ENCODE data around the gene HBG2. TPM values are rescaled to one million over a fixed set of nuclear protein-coding genes. Genes with fewer than 3 reads are reported as not detected.

Gene HBG2
- total and polyA plus RNA-seq, 2 donors from 2014 or later = not detected

DNA sequence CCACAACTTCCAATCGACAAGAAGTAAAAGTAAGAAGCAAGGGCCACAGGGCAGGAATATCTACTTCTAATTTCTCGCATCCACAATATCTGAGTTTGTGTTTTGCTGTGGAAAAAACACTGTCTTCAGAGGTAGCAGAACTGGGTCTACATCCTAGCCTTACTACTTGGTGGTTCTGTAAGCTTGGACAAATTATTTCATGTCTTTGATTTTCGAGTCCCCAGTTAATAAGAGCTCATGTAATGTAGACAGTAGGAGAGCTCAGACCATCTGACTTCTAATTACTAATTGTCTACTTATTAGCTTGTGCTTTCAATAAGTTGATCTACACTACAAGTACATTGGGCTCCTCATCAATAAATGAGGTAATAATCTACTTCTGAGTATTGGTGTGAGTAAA is 28.5 kb upstream of the HBG2 start:
- Histone ChIP-seq H3K4me3 (ENCODE audit: low read length in 3 of 3) (no peak overlapping the region), H3K9ac (ENCODE audit: low read length in 3 of 3) (no peak overlapping the region), H3K9me3 (ENCODE audit: control insufficient read depth in 2 of 3, insufficient read depth in 1 of 3, low read length in 3 of 3) (no peaks in the 10 kb centered on the region), H3K27me3 (ENCODE audit: control insufficient read depth, insufficient read depth, low read length) (no peaks in the 10 kb centered on the region), H3K4me1 (ENCODE audit: control insufficient read depth in 2 of 3, insufficient read depth in 2 of 3, low read depth in 1 of 3, low read length in 3 of 3) (no peaks in the 10 kb centered on the region), H3K36me3 (ENCODE audit: control insufficient read depth in 2 of 3, insufficient read depth in 3 of 3, low read length in 3 of 3) (no peaks in the 10 kb centered on the region), H3K27ac (ENCODE audit: low read depth in 2 of 2, low read length in 2 of 2) (no peak overlapping the region)
- DNase-seq (no peak), FAIRE-seq (no peak)
- TF ChIP-seq, protein P1, sequence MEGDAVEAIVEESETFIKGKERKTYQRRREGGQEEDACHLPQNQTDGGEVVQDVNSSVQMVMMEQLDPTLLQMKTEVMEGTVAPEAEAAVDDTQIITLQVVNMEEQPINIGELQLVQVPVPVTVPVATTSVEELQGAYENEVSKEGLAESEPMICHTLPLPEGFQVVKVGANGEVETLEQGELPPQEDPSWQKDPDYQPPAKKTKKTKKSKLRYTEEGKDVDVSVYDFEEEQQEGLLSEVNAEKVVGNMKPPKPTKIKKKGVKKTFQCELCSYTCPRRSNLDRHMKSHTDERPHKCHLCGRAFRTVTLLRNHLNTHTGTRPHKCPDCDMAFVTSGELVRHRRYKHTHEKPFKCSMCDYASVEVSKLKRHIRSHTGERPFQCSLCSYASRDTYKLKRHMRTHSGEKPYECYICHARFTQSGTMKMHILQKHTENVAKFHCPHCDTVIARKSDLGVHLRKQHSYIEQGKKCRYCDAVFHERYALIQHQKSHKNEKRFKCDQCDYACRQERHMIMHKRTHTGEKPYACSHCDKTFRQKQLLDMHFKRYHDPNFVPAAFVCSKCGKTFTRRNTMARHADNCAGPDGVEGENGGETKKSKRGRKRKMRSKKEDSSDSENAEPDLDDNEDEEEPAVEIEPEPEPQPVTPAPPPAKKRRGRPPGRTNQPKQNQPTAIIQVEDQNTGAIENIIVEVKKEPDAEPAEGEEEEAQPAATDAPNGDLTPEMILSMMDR (IDR thresholded peaks at IDR 0.05; ENCODE audit: borderline replicate concordance, extremely low read depth, insufficient read depth) = no peak
- intact Hi-C loops (cut with DNase I) = no loop called here

DNA sequence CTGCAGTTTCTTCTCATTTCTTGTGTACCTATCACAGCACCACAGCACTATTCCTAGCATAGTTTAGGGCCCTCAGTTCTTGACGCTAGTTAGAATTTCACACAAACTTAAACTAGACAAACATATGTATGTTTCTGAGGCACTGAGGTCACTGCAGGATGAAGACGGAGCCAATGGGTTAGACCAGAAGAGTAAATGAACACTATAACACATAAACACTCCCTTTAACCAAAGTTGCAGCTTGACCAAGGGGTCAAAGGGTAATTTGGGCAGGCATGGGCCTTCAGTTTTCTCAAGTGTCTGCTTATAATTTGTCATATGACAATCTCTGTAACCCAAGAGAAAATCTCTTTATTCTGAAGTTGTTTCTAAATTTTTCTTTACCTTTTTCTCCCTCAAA is 28.0 kb upstream of the HBG2 start:
- Histone ChIP-seq H3K27ac (ENCODE audit: low read depth in 2 of 2, low read length in 2 of 2) (no peak overlapping the region), H3K36me3 (ENCODE audit: control insufficient read depth in 2 of 3, insufficient read depth in 3 of 3, low read length in 3 of 3) (no peaks in the 10 kb centered on the region), H3K9me3 (ENCODE audit: control insufficient read depth in 2 of 3, insufficient read depth in 1 of 3, low read length in 3 of 3) (no peaks in the 10 kb centered on the region), H3K4me3 (ENCODE audit: low read length in 3 of 3) (no peak overlapping the region), H3K4me1 (ENCODE audit: control insufficient read depth in 2 of 3, insufficient read depth in 2 of 3, low read depth in 1 of 3, low read length in 3 of 3) (no peaks in the 10 kb centered on the region), H3K9ac (ENCODE audit: low read length in 3 of 3) (no peak overlapping the region), H3K27me3 (ENCODE audit: control insufficient read depth, insufficient read depth, low read length) (no peaks in the 10 kb centered on the region)
- DNase-seq (no peak), FAIRE-seq (no peak)
- intact Hi-C loops (cut with DNase I) = no loop called here
- TF ChIP-seq, protein P1 (IDR thresholded peaks at IDR 0.05; ENCODE audit: borderline replicate concordance, extremely low read depth, insufficient read depth) = no peak

DNA sequence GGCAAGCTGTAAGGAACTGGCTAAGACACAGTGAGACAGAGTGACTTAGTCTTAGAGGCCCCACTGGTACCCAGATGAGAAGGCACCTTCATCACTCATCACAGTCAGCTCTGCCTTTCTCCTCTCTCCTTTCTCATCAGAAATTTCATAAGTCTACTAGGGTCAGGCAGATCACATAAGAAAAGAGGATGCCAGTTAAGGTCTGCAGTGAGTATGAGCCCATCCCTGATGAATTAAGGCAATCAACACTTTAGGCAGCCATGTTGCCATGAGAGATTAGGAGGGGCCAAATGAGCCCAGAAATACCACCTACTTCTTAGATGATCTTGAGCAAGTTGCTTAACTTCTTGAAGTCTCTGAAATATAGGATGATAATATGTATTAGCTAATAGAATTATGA is 27.0 kb upstream of the HBG2 start:
- H3K27me3 ChIP-seq (ENCODE audit: control insufficient read depth, insufficient read depth, low read length) = no peaks in the 10 kb centered on the region
- FAIRE-seq = no peak
- intact Hi-C loops (cut with DNase I) = no loop called here

More for the DNA sequence above, 27.0 kb upstream of the HBG2 start:
- TF ChIP-seq, protein P1 (IDR thresholded peaks at IDR 0.05; ENCODE audit: borderline replicate concordance, extremely low read depth, insufficient read depth) = no peak
- Histone ChIP-seq H3K9ac (ENCODE audit: low read length in 3 of 3) (no peak overlapping the region), H3K4me3 (ENCODE audit: low read length in 3 of 3) (no peak overlapping the region), H3K27ac (ENCODE audit: low read depth in 2 of 2, low read length in 2 of 2) (no peak overlapping the region), H3K9me3 (ENCODE audit: control insufficient read depth in 2 of 3, insufficient read depth in 1 of 3, low read length in 3 of 3) (no peaks in the 10 kb centered on the region), H3K4me1 (ENCODE audit: control insufficient read depth in 2 of 3, insufficient read depth in 2 of 3, low read depth in 1 of 3, low read length in 3 of 3) (no peaks in the 10 kb centered on the region), H3K36me3 (ENCODE audit: control insufficient read depth in 2 of 3, insufficient read depth in 3 of 3, low read length in 3 of 3) (no peaks in the 10 kb centered on the region)
- DNase-seq = no peak
